Suppressor macrophage (primary cell): ENCODE results near the gene MYOD1.

ENCODE experiments used
- DNase-seq, 4 experiments: peaks; one replicate each; pipeline ENCODE4 v3.0.0-alpha.2; 2020 to 2022
- total RNA-seq, 17 experiments: gene quantifications; one replicate each; lab custom pipeline; 2026; ENCODE audit warnings: mixed read lengths in 6 of 17, inconsistent platforms in 3 of 17; lab: John Stamatoyannopoulos, UW

MYOD1 gene
- 0 to 0.44 (median 0) reads per million in 17 experiments for total RNA-seq

- DNase-seq, result no peak
Observed at GRCh38 chr11:17719028-17719937, at the start of gene MYOD1. Gene MYOD1 (plus strand): TSS chr11:17719571. CDS start chr11:17719783, 212 bp downstream.

GRCh38 chr11:17672469-17672868 is 46.9 kb upstream of the MYOD1 start:
- no peak for DNase-seq

- no peak for DNase-seq
Observed at GRCh38 chr11:17673951-17674350, 45.4 kb upstream of the MYOD1 start.

GRCh38 chr11:17682848-17683247 is 36.5 kb upstream of the MYOD1 start:
- DNase-seq, result no peak

- no peak for DNase-seq
Observed at GRCh38 chr11:17683377-17684161, 35.8 kb upstream of the MYOD1 start.

- DNase-seq, result no peak
Observed at GRCh38 chr11:17684550-17684949, 34.8 kb upstream of the MYOD1 start.

- no peak for DNase-seq
Observed at GRCh38 chr11:17686231-17686980, 33.0 kb upstream of the MYOD1 start.

- DNase-seq, result no peak
Observed at GRCh38 chr11:17687946-17688670, 31.3 kb upstream of the MYOD1 start.

GRCh38 chr11:17691550-17691949 is 27.8 kb upstream of the MYOD1 start:
- no peak for DNase-seq

- DNase-seq, result no peak
Observed at GRCh38 chr11:17691976-17692375, 27.4 kb upstream of the MYOD1 start.

- peak; percentile 15 to 45 (median 34) for DNase-seq
Observed at GRCh38 chr11:17692931-17693330, 26.4 kb upstream of the MYOD1 start.

- DNase-seq, result peak in 1 of 4 experiments; percentile 12
Observed at GRCh38 chr11:17693531-17693930, 25.8 kb upstream of the MYOD1 start.

GRCh38 chr11:17694494-17695110 is 24.8 kb upstream of the MYOD1 start:
- DNase-seq, result no peak

GRCh38 chr11:17695454-17696441 is 23.6 kb upstream of the MYOD1 start:
- DNase-seq, result no peak

GRCh38 chr11:17696741-17697140 is 22.6 kb upstream of the MYOD1 start:
- DNase-seq, result no peak

GRCh38 chr11:17697175-17697949 is 22.0 kb upstream of the MYOD1 start:
- DNase-seq, result no peak

GRCh38 chr11:17699147-17700114 is 19.9 kb upstream of the MYOD1 start:
- DNase-seq, result no peak

GRCh38 chr11:17700991-17701390 is 18.4 kb upstream of the MYOD1 start:
- DNase-seq, result no peak
